H1 (cell line): ENCODE measurements around the gene FOSL1.

Experiments
- CREB1 ChIP-seq: IDR thresholded peaks from 2 replicates; pipeline ENCODE4 v1.6.1; 2012; ENCODE audit warnings: inconsistent platforms
- RAD21 ChIP-seq, 2 experiments: IDR thresholded peaks in 1 of 2; conservative IDR thresholded peaks in 1 of 2; 2 replicates each; pipeline ENCODE4 v1.6.1; 2011; ENCODE audit warnings: low read depth in 2 of 2, low read length in 2 of 2, improper control_type of control experiment in 1 of 2, inconsistent platforms in 1 of 2, mild to moderate bottlenecking in 1 of 2, moderate library complexity in 1 of 2

DNA sequence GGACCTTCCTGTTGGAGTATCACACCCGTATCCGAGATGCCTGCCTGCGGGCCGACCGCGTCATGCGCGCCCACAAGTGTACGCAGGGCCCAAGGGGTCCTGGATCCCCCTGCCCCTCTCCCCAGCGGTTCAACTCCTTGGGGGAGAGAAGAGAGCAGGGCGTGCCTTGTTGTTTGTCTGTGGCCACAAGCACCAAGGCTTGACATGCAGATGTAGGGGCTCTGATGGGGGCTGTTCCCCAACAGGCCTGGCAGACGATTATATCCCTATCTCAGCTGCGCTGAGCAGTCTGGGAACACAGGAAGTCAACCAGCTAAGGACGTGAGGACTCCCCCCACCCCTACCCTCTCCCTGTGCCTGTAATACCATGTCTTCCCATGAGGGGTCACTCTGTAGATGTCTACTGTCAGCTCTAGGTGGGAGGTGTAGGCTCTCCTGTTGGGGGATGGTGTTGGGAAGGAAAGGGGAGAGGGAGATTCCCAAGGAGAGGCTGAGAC lies 49.1 kb downstream of the FOSL1 start:
- TF ChIP-seq CREB1 (peak; percentile 64; the same call in 1 of the 2 replicates), RAD21 (IDR thresholded peaks at IDR 0.05 in 1 of 2, conservative IDR thresholded peaks at IDR 0.05 in 1 of 2; ENCODE audit: low read depth in 2 of 2, low read length in 2 of 2) (peak; percentile 32 to 48; a peak in 3 of 4 replicates)
